Measurements from ENCODE around the gene NPIPA3. TPM values are rescaled to one million over a fixed set of nuclear protein-coding genes. Genes with fewer than 3 reads are reported as not detected.
"Not testable (repeated sequence)": the region's sequence is repeated elsewhere in the genome, so short reads cannot be mapped to it uniquely, and the experiment has no call there.

NPIPA3 gene
- total RNA-seq, 1 experiment from 2014 or later, result 0.74 TPM

- in situ Hi-C loops (cut with HindIII; ENCODE audit: low pct_unique_long_range_greater_than_20kb, low sequenced_read_pairs); DNase-seq (ENCODE audit: low read depth): not testable (repeated sequence)
These were observed 30.0 kb downstream of the NPIPA3 start for GRCh38 chr16:14733233-14733632.

- in situ Hi-C loops (cut with HindIII; ENCODE audit: low pct_unique_long_range_greater_than_20kb, low sequenced_read_pairs); DNase-seq (ENCODE audit: low read depth): not testable (repeated sequence)
These were observed 37.7 kb downstream of the NPIPA3 start for GRCh38 chr16:14740832-14741385.

GRCh38 chr16:14741794-14742193 lies 38.6 kb downstream of the NPIPA3 start:
- in situ Hi-C loops (cut with HindIII; ENCODE audit: low pct_unique_long_range_greater_than_20kb, low sequenced_read_pairs); DNase-seq (ENCODE audit: low read depth): not testable (repeated sequence)

GRCh38 chr16:14742273-14743128 lies 39.3 kb downstream of the NPIPA3 start, which contains the start of gene NPIPA2:
TSS of gene NPIPA2 (plus strand) at chr16:14742533. CDS start at chr16:14748066, 5,533 bp downstream.
- in situ Hi-C loops (cut with HindIII; ENCODE audit: low pct_unique_long_range_greater_than_20kb, low sequenced_read_pairs); DNase-seq (ENCODE audit: low read depth): not testable (repeated sequence)

- DNase-seq (ENCODE audit: low read depth); in situ Hi-C loops (cut with HindIII; ENCODE audit: low pct_unique_long_range_greater_than_20kb, low sequenced_read_pairs): not testable (repeated sequence)
These were observed 70.4 kb downstream of the NPIPA3 start for GRCh38 chr16:14773654-14774053.

- in situ Hi-C loops (cut with HindIII; ENCODE audit: low pct_unique_long_range_greater_than_20kb, low sequenced_read_pairs); DNase-seq (ENCODE audit: low read depth): not testable (repeated sequence)
These were observed 72.4 kb downstream of the NPIPA3 start for GRCh38 chr16:14775624-14776023.

Other genes with a start within 250 kb of the NPIPA3 start
- 12.9 and 25.9 TPM in 2 replicates for gene PARN, start 73.2 kb upstream of the NPIPA3 start, total RNA-seq (2014; rRNA removed; shearing (Covaris generic); ENCODE audit: low replicate concordance)
- gene BFAR, start 70.5 kb upstream of the NPIPA3 start, total RNA-seq (2014; rRNA removed; shearing (Covaris generic); ENCODE audit: low replicate concordance), result 163 and 167 TPM in 2 replicates
- gene PLA2G10, start 9.1 kb upstream of the NPIPA3 start, total RNA-seq (2014; rRNA removed; shearing (Covaris generic); ENCODE audit: low replicate concordance), result not detected in 2 replicates
- 0.74 TPM in 1 of 2 replicates, not detected in the other for gene NPIPA2, start 39.1 kb downstream of the NPIPA3 start, total RNA-seq (2014; rRNA removed; shearing (Covaris generic); ENCODE audit: low replicate concordance)
- 87.7 and 130 TPM in 2 replicates for gene NOMO1, start 130.3 kb downstream of the NPIPA3 start, total RNA-seq (2014; rRNA removed; shearing (Covaris generic); ENCODE audit: low replicate concordance)
- 8.5 and 21.0 TPM in 2 replicates for gene NPIPA1, start 234.0 kb downstream of the NPIPA3 start, total RNA-seq (2014; rRNA removed; shearing (Covaris generic); ENCODE audit: low replicate concordance)